ENCODE results near the gene MDM2.
"Not testable (repeated sequence)": the region's sequence is repeated elsewhere in the genome, so short reads cannot be mapped to it uniquely, and the experiment has no call there.

Gene MDM2

GRCh38 chr12:68806488-68807237, 1.3 kb upstream of the MDM2 start:
- no peak for DNase-seq

- DNase-seq = not testable (repeated sequence)
These were observed 752 bp upstream of the MDM2 start for GRCh38 chr12:68807274-68807575.

GRCh38 chr12:68808388-68809189, 612 bp downstream of the MDM2 start:
- peak; percentile 74 for DNase-seq

- DNase-seq = no peak
These were observed 1.4 kb downstream of the MDM2 start for GRCh38 chr12:68809190-68810026.

GRCh38 chr12:68810027-68810389, 2.0 kb downstream of the MDM2 start:
- not testable (repeated sequence) for DNase-seq

GRCh38 chr12:68811573-68811972, 3.6 kb downstream of the MDM2 start:
- not testable (repeated sequence) for DNase-seq

- no peak for DNase-seq
These were observed 4.7 kb downstream of the MDM2 start for GRCh38 chr12:68812553-68813241.

GRCh38 chr12:68813242-68813593, 5.2 kb downstream of the MDM2 start:
- DNase-seq = no peak

GRCh38 chr12:68814490-68815231, 6.7 kb downstream of the MDM2 start:
- no peak for DNase-seq

GRCh38 chr12:68815232-68815927, 7.4 kb downstream of the MDM2 start:
- no peak for DNase-seq

GRCh38 chr12:68815928-68816800, 8.2 kb downstream of the MDM2 start:
- DNase-seq = no peak

GRCh38 chr12:68819481-68819880, 11.5 kb downstream of the MDM2 start:
- DNase-seq = not testable (repeated sequence)

- no peak for DNase-seq
These were observed 13.6 kb downstream of the MDM2 start for GRCh38 chr12:68821357-68822188.

- no peak for DNase-seq
These were observed 15.7 kb downstream of the MDM2 start for GRCh38 chr12:68823696-68824095.

GRCh38 chr12:68824131-68824530, 16.2 kb downstream of the MDM2 start:
- no peak for DNase-seq

- DNase-seq = no peak
These were observed 16.7 kb downstream of the MDM2 start for GRCh38 chr12:68824597-68825250.

- DNase-seq = no peak
These were observed 17.7 kb downstream of the MDM2 start for GRCh38 chr12:68825569-68826217.

GRCh38 chr12:68827895-68828671, 20.1 kb downstream of the MDM2 start:
- no peak for DNase-seq

Data from DMS 273 treated with DMSO at 0.1 percent for 48 hours (cell line).